HG02943 (cell line): Measurements from ENCODE around the gene STK24.

Experiments used
- ATAC-seq: cut with Tn5 transposase; IDR thresholded peaks from one replicate; pipeline ENCODE4 v1.9.1; 2021; ENCODE audit warnings: mild to moderate bottlenecking, low read depth, moderate library complexity; ENCODE audit not compliant: unreplicated experiment

STK24 gene

DNA sequence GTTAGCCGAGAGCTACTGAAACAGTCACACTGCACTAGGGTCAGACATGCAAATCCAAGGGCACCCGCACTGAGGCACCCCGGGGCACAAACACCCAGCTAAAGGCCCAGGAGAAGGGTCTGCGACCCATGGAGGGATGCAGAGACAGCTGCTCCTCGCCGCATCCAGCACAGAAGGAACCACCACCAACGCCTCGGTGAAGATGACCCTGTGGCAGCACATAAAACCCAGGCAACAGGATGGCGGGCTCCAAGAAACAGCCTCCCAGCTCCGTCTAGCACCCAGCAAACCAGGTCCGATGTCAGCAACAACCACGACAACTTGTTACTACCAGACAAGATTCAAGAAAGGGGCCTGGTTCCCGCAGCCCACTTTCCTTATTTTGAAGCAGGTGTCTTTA lies 82.1 kb downstream of the STK24 start:
- ATAC-seq: no peak

DNA sequence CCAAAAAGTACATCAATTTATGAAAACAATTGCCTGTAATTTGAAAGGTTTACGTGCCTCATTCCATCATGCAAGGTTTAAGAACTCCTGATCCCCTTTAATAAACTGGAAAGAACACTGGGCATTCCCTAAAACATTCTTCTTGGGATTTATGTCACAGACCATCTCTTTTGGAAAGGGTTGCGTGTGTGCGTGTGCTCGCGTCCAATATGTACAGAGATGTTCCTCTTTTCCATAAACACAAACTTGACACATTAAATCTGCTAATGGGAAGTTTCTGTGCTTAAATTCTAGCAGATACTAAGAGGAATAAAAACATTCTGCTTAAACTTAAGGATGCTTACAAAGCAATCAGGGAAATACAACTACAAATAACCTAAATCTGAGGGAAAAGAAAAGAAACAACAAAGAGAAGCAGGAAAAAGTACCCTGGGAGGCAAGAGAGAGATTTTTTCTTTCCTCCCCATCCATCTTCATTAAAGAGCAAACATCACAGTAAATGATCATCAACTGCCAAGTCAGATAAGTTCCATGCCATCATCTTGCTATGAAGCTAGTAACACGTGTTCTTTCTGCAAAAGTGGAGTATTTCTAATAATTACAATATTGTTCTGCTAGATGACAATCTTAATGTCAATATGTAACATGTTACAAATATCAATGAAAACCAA lies 83.7 kb downstream of the STK24 start:
- no peak for ATAC-seq

GRCh38 chr13:98492335-98493041 lies 84.4 kb downstream of the STK24 start:
- no peak for ATAC-seq

DNA sequence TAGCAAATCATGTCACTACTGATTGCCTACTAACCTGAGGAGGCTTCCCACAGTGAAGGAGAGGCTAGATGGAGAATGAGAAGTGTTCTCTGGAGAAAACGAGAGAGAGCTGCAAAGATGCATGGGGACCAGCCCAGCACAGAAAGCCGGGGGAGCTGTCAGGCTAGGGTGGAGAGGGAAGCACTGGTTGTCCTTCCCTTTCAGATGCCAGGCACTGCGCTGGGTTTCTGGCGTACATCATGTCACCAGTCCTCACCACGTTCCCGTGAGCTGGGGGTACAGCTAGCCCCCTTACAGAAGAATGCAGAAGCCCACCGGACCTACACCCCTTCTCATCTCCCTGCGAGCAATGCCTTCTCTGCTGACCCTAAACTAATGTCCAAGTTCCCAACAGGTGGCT lies 86.0 kb downstream of the STK24 start:
- no peak for ATAC-seq

DNA sequence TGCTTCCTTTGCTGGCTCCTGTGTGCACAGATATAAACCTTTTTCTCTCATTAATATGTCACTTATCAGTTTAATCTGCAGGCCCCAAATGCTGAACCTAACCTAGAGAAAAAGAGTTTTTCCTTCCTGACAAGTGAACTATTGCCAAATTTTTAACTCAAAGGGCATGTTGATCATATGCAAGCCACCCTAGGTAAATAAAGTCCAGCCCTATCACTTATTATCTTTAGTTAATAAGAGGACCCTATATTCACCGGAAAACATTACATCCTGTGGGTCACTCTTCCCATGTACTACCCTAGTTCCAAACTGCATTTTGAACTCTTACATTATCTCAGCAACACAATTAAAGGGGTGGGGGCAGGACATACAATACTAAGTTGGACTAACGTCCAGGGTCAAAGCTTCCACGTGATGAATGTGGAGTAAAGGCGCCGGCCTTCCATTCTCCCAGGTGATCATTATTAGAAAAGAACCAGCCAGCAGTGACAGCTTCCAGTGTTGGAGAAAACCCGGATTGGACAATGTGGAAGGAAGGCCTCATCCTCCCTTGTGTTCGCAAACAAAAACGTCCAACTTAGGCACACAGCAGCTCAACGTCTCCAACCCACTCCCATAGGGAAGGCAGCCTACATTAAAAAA lies 86.6 kb downstream of the STK24 start:
- ATAC-seq: no peak

DNA sequence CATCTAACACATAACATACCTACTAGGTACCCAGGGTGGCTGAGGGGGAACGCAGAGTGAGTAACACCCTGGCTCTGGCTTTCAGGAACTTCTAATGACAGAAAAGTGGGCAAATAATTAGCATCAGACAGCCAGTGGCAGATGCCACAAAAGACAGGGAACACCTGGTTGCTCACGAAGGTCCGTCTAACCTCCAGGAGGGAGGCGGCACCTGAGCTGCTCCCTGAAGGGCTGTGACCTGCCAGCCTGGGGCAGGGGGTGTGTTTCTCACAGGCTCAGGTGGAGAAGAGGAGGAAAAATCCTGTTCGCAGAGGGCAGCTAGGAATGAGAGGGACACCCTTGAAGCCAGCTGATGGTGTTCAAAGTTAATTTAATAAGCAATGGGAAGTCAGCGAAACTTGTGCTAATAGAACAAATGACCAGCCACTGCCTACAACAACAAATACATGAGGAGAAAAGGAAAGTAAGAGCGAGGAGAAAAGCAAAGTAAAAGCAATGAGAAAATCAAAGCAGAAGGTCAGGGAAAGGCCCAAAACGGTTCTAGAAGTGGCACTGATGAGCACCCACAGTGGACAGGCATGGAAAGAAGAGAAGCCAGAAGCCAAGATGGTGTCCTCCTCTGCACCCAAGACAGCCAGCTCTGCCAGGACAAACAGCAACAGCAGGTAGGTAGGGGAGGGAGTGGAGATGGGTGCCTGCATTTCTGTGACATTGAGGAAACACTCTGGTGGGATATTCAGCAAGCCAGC lies 87.3 kb downstream of the STK24 start:
- no peak for ATAC-seq

DNA sequence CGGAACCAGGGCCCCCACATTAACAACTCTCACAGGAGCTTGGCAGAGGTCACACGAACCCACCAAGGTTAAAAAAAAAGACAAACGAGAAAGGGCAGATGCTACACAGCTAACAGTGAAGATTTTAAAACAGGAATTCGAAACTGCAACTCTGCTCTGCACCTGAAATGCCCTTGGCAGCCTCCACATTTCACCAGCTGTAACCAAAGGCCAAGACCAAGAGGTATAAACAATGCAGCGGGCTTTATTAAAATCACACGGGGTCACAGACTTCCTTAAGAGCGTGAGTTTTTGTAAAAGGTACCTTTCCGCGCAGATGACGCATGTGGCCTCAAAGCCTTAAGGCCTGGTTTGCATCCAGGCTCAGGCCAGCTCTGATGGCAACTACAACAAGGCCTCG lies 88.2 kb downstream of the STK24 start:
- ATAC-seq: peak; percentile 67

DNA sequence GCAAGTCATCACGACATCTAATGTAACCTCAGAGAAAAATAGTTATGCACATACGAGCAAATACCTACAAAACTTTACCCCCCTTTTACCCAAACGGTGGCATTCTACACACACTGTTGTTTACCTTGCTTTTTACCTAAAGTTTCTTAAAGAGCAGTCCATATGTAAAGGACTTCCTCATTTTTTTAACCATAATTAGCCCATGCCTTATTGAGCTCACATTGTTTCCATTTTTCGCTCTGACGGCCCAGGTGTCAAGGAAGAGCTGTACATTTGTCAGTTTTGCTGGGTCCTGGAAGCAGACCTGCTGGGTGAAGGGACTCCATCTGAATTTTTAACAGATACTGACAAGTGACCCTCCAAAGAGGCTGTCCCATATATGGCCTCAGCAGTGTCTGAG lies 89.4 kb downstream of the STK24 start:
- no peak for ATAC-seq

GRCh38 chr13:98487016-98487415 lies 89.9 kb downstream of the STK24 start:
- no peak for ATAC-seq

GRCh38 chr13:98486412-98486811 lies 90.5 kb downstream of the STK24 start:
- no peak for ATAC-seq

DNA sequence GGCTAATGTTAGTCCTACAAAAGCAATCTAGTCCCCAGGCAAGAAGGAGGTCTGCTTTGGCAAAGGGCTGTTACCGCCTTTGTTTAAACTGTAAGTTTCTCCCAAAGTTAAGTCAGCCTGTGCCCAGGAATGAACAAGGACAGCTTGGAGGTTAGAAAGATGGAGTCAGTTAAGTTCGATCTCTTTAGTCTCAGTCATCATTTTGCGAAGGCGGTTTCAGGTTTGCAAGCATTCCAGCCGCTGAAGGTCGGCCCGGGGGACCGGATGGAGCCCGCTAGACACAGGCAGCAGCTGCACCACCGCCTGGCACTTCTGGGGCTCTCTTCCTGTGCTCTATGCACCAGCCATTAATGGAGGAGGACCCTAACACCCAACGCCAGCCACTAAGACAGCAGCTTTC lies 91.3 kb downstream of the STK24 start:
- ATAC-seq: no peak

DNA sequence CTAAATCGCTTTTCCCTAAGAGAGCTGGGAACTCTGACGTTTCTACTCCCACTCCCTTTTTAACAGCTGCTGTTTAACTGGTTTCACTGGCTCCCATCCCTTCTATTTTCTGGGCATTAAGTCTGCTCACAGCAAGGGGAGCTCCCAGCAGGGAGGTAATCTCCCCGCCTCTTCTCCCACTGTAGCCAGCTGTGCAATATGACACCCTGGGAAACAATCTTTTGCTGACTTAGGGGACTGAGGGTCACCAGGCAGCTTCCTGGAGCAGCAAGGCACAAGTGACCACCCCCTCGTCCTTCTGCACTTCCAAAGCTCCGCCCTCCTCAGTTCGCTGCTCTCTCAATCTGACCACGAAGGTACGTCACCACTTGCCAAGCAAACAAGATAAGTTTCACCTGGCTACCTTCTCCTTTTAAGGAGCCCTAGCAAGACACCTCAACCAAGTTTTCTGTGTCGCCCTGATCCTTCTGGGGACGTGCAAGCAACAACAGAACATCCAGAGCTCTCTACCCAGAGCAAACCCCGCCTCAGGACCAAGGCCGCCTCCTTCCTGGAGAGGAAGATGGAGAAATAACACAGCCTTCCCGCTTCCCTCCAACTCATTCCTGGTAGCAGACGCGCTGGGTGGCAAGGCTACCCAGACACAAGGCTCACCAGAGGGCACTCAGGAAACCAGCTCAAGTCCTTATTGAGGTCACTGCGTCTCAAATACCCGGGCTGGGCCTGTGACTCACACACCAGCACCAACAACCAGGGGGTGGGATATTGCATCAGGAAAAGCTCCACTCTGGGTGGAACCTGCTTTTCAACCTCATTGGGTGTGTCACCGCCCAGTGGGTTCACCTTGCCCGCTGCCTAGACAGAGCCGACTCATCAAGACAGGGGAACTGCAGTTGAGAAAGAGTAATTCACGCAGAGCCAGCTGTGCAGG lies 92.4 kb downstream of the STK24 start:
- peak; percentile 42 for ATAC-seq

DNA sequence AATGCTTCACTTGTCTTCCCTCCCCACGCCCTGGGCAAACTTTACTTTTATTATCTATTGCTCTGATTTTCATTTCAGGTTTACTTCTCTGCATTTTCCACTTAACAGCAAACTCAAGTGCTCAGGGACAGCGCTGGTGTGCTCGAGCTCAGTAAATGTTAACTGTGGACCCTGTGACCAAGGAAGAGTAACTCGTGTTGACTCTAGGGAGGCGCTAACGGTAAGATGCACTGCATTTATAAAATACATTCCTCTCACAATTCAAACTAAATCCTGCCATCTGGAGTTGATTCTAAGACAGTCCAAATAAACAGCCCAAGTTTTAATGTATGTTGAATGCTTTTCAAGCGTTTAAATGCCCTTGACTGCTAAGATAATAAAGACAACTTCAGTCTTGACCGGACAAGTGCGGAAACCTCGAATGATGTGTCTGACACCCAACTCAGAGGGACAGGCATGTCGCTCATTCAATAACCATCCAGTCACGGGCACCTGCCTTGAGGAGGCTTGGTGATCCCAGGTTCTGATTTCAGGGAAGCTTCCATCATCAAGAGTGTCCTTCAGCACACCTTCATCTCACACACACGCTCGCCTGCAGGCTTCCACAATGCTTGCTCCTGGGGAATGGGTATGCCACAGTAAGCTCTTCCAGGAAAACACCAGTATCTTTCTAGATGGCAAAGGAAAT lies 93.2 kb downstream of the STK24 start:
- no peak for ATAC-seq

DNA sequence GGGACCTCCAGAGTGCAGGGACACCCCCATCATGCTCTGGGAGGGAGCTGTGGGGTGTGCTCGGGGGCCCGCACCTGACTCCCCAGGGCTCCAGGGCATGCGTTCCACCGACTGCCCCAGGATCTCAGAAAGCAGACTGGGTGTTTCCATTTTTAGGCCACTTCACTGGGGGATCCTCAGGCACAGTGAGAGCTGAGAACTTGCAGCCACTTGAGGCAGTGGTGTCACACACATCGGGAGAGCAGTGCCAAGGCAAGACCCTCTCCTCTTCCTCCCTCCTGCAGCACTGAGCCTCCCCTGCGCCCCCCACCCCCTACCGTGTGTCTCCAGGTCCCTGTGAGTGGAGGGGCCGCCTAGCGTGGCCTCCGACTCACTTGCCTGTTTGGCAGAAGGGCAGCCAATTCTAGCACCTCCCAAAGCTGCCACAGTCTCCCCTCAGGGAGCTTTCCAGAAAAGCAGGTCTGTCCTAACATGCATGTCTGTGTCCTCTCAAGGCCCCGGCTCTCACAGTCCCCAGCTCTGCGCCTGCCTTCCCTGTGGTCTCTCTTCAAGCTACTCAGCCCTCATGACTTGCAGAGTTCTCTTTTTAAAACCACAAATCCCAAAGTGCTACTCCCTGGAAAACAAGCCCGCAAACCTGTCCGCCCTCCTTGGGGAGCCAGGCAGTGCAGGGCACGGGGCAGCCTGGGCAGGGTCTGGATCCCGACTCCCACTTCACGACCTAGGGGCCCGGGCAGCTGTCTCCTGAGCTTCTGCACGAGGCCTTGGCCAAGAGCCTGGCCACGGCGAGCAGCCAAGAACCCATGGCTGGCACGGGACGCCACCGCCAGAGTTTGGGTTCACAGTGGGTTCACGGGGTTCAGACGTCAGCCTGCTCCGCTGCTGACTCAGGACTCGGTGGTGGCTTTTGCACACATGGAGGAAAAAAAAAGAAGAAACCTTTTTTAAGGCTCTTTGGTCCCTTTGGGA lies 94.1 kb downstream of the STK24 start:
- no peak for ATAC-seq

GRCh38 chr13:98480915-98481877 lies 95.7 kb downstream of the STK24 start:
- peak; percentile 26 for ATAC-seq

DNA sequence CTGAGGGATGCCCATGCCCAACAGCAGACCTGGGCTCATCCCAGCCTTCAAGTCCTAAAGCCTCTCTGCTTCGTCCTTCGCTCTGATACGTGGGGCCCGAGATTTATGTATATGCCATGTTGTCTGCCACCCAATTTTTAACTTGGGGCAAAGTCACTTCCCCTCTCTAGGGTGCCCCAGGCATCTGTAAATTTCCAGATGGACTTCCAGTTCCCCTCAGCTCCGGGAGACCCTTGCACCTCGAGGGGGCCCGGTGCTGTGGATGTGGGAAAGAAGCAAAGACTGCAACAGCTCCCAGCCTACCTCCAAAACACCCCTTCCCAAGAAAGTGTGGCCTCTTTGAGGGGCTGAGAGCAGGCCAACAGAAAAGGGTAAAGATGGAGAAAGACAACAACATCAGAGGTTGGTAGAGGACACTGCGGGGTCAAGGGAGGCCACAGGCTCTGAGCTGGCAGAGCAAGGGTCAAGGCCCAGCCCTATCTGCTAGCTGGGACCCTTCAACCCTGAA lies 97.4 kb downstream of the STK24 start:
- ATAC-seq: no peak
